ENCODE results near the gene TTLL10.

DNA sequence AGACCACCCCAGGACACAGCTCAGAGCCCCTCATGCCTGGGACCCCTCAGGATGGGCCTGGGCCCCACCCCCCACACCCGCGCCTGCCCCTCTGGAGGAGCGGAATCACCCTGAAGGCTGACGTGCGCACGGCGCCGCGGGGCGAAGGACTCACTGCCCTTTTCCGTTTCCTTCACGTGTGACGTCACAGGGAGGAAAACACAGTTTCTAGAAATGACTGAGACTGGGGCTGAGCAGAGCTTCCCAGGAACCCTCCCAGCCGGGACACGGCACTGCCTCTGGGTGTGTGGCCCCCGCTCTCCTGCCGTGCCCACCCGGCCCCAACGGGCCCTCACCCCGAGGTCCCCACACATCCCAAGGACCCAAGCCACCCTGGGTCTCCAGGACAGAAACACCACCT lies 45.7 kb downstream of the TTLL10 start:
- TF ChIP-seq GATA2 (IDR thresholded peaks at IDR 0.05; ENCODE audit: low read depth, low read length), result no peak
- TF ChIP-seq GATA3 (IDR thresholded peaks at IDR 0.05; ENCODE audit: low read depth, low read length), result no peak

Measured in SH-SY5Y (cell line).